ENCODE results near the gene SDK1.

Gene SDK1

DNA sequence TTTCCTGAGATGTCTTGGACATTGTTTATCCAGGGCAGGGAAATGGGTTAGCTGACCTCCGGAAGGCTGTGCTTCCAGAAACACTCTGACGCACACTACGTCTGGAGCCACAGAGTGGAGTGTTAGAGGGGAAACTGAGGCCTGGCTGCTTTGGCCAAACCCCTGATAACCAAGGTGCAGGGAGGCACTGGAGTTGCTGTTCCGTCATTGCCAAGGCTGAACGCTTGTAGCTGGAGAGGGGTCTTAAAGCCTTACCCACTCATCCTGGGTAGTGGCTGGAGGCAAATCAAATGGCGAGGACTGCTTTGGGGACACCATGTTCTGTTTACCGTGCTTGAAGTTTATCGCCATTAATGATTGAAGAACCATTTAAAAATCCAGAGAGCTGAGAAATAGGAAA, 776.9 kb downstream of the SDK1 start:
- Histone ChIP-seq H3K36me3 (ENCODE audit: control insufficient read depth, low read length) (no peaks in the 10 kb centered on the region), H3K4me3 (ENCODE audit: low read length) (no peak overlapping the region), H3K4me1 (ENCODE audit: control insufficient read depth, low read length) (no peaks in the 10 kb centered on the region), H3K9me2 (replicated peaks; ENCODE audit: control insufficient read depth, low read length) (no peaks in the 10 kb centered on the region), H3K9me3 (ENCODE audit: control insufficient read depth, insufficient read depth, low read length) (peaks cover 17% of the 10 kb centered on the region; the same call in 1 of the 2 replicates), H3K79me2 (ENCODE audit: control insufficient read depth, low read length) (no peaks in the 10 kb centered on the region), H4K20me1 (ENCODE audit: control insufficient read depth, insufficient read depth, low read depth, low read length) (no peaks in the 10 kb centered on the region), H3F3A (ENCODE audit: control insufficient read depth, insufficient read depth) (no peaks in the 10 kb centered on the region), H3K27me3 (ENCODE audit: control insufficient read depth, low read length) (no peaks in the 10 kb centered on the region), H3K27ac (ENCODE audit: low read depth, low read length) (no peak overlapping the region), H3K4me2 (ENCODE audit: low read length) (no peak overlapping the region)
- TF ChIP-seq, protein P1, sequence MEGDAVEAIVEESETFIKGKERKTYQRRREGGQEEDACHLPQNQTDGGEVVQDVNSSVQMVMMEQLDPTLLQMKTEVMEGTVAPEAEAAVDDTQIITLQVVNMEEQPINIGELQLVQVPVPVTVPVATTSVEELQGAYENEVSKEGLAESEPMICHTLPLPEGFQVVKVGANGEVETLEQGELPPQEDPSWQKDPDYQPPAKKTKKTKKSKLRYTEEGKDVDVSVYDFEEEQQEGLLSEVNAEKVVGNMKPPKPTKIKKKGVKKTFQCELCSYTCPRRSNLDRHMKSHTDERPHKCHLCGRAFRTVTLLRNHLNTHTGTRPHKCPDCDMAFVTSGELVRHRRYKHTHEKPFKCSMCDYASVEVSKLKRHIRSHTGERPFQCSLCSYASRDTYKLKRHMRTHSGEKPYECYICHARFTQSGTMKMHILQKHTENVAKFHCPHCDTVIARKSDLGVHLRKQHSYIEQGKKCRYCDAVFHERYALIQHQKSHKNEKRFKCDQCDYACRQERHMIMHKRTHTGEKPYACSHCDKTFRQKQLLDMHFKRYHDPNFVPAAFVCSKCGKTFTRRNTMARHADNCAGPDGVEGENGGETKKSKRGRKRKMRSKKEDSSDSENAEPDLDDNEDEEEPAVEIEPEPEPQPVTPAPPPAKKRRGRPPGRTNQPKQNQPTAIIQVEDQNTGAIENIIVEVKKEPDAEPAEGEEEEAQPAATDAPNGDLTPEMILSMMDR (IDR thresholded peaks at IDR 0.05; ENCODE audit: low read depth, low read length, poor library complexity, severe bottlenecking): no peak
- no peak for TF ChIP-seq EZH2phosphoT487 (IDR thresholded peaks at IDR 0.05; ENCODE audit: borderline replicate concordance, low read length)

DNA sequence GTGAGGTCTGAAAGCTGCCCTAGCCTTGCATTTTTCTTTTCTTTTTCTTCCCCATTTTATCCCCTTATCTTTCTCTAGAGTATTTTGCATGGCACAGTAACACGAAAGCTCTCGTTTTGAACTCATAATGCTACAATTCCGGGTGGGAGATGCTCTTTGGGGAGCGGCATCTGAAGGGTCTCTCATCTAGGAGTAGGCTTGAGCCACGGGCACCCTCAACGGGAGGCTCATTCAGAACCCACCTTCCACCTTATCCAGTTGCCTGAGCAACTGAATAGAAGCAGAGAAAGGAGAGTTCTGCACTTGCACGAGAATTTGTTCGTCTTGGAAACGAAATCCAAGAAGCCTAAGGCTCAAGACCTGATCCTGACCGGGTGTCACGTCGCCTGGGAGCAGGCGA, 777.5 kb downstream of the SDK1 start:
- no peaks in the 10 kb centered on the region for H4K20me1 ChIP-seq (ENCODE audit: control insufficient read depth, insufficient read depth, low read depth, low read length)
- H3K9me3 ChIP-seq (ENCODE audit: control insufficient read depth, insufficient read depth, low read length): peaks cover 18% of the 10 kb centered on the region; the same call in 1 of the 2 replicates
- H3K4me2 ChIP-seq (ENCODE audit: low read length): no peak overlapping the region
- H3K27ac ChIP-seq (ENCODE audit: low read depth, low read length): no peak overlapping the region
- H3K4me1 ChIP-seq (ENCODE audit: control insufficient read depth, low read length): no peaks in the 10 kb centered on the region
- no peak overlapping the region for H3K4me3 ChIP-seq (ENCODE audit: low read length)
- no peaks in the 10 kb centered on the region for H3K79me2 ChIP-seq (ENCODE audit: control insufficient read depth, low read length)
- TF ChIP-seq, protein P1 (IDR thresholded peaks at IDR 0.05; ENCODE audit: low read depth, low read length, poor library complexity, severe bottlenecking): no peak
- no peak for TF ChIP-seq EZH2phosphoT487 (IDR thresholded peaks at IDR 0.05; ENCODE audit: borderline replicate concordance, low read length)
- no peaks in the 10 kb centered on the region for H3K27me3 ChIP-seq (ENCODE audit: control insufficient read depth, low read length)
- H3K36me3 ChIP-seq (ENCODE audit: control insufficient read depth, low read length): no peaks in the 10 kb centered on the region
- no peaks in the 10 kb centered on the region for H3F3A ChIP-seq (ENCODE audit: control insufficient read depth, insufficient read depth)
- H3K9me2 ChIP-seq (replicated peaks; ENCODE audit: control insufficient read depth, low read length): no peaks in the 10 kb centered on the region

DNA sequence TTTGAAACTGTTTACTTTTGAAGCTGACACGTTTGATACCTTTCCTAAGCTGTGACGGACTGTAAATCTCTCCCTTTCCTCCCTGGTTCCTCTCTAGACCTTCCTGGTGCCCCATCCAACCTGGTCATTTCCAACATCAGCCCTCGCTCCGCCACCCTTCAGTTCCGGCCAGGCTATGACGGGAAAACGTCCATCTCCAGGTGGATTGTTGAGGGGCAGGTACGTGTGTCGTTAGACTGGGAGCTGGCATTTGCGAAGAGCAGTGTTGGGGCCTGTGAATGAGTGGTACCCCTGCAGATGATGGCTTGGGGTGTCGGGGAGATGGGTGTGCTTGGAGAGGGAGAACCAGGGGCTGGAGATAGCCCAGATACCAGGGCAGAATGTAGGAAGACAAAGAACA, 778.3 kb downstream of the SDK1 start:
- Histone ChIP-seq H3F3A (ENCODE audit: control insufficient read depth, insufficient read depth) (no peaks in the 10 kb centered on the region), H3K27me3 (ENCODE audit: control insufficient read depth, low read length) (no peaks in the 10 kb centered on the region), H3K27ac (ENCODE audit: low read depth, low read length) (no peak overlapping the region), H3K9me3 (ENCODE audit: control insufficient read depth, insufficient read depth, low read length) (peaks cover 24% of the 10 kb centered on the region), H3K79me2 (ENCODE audit: control insufficient read depth, low read length) (no peaks in the 10 kb centered on the region), H3K4me3 (ENCODE audit: low read length) (no peak overlapping the region), H3K36me3 (ENCODE audit: control insufficient read depth, low read length) (no peaks in the 10 kb centered on the region), H3K9me2 (replicated peaks; ENCODE audit: control insufficient read depth, low read length) (no peaks in the 10 kb centered on the region), H4K20me1 (ENCODE audit: control insufficient read depth, insufficient read depth, low read depth, low read length) (no peaks in the 10 kb centered on the region), H3K4me2 (ENCODE audit: low read length) (no peak overlapping the region), H3K4me1 (ENCODE audit: control insufficient read depth, low read length) (no peaks in the 10 kb centered on the region)
- TF ChIP-seq, protein P1 (IDR thresholded peaks at IDR 0.05; ENCODE audit: low read depth, low read length, poor library complexity, severe bottlenecking): no peak
- no peak for TF ChIP-seq EZH2phosphoT487 (IDR thresholded peaks at IDR 0.05; ENCODE audit: borderline replicate concordance, low read length)

DNA sequence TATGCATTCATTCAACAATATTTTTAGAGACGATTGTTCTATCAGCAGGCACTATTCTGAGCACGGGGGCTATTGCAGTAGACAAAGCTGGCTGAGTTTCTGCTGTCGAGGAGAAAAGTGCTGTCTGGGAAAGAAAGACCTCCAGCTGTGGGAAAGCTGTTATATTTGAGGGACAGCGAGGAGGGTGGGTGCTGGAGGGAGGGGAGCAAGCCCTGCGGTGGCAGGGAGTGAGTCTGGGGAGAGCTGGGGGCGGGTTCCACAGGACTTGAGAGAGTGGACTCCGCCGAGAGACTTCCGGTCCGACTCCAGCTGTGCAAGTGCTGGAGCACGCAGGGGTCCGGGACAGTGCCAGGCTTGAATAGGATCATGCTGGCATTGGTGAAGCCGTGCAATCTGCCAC, 778.9 kb downstream of the SDK1 start:
- H3K9me2 ChIP-seq (replicated peaks; ENCODE audit: control insufficient read depth, low read length): no peaks in the 10 kb centered on the region
- H3K9me3 ChIP-seq (ENCODE audit: control insufficient read depth, insufficient read depth, low read length): peaks cover 24% of the 10 kb centered on the region
- H3F3A ChIP-seq (ENCODE audit: control insufficient read depth, insufficient read depth): no peaks in the 10 kb centered on the region
- no peaks in the 10 kb centered on the region for H3K36me3 ChIP-seq (ENCODE audit: control insufficient read depth, low read length)
- H3K27ac ChIP-seq (ENCODE audit: low read depth, low read length): no peak overlapping the region
- no peaks in the 10 kb centered on the region for H4K20me1 ChIP-seq (ENCODE audit: control insufficient read depth, insufficient read depth, low read depth, low read length)
- H3K4me1 ChIP-seq (ENCODE audit: control insufficient read depth, low read length): no peaks in the 10 kb centered on the region
- H3K4me3 ChIP-seq (ENCODE audit: low read length): no peak overlapping the region
- no peak overlapping the region for H3K4me2 ChIP-seq (ENCODE audit: low read length)
- no peak for TF ChIP-seq EZH2phosphoT487 (IDR thresholded peaks at IDR 0.05; ENCODE audit: borderline replicate concordance, low read length)
- TF ChIP-seq, protein P1 (IDR thresholded peaks at IDR 0.05; ENCODE audit: low read depth, low read length, poor library complexity, severe bottlenecking): no peak
- H3K27me3 ChIP-seq (ENCODE audit: control insufficient read depth, low read length): no peaks in the 10 kb centered on the region
- no peaks in the 10 kb centered on the region for H3K79me2 ChIP-seq (ENCODE audit: control insufficient read depth, low read length)

All from DOHH2 (cell line).